Astrocyte of the cerebellum (primary cell): ENCODE measurements around the gene CERS3.

Experiments
- DNase-seq: peaks from one replicate; pipeline ENCODE4 v3.0.0-alpha.2; 2011; ENCODE audit warnings: low read depth
- H3K4me3 ChIP-seq: 2 replicates; pipeline ENCODE4 v1.5.1; 2011; ENCODE audit warnings: mild to moderate bottlenecking, low read depth, low read length, moderate library complexity
- in situ Hi-C: cut with HindIII; loops from 2 replicates; pipeline ENCODE4 v1.10.0; 2017; ENCODE audit warnings: low sequenced_read_pairs
- TF ChIP-seq, protein P1 (sequence below): IDR thresholded peaks from 2 replicates; pipeline ENCODE4 v1.5.1; 2012; ENCODE audit warnings: low read length, low read depth, moderate library complexity, mild to moderate bottlenecking; ENCODE audit errors: missing control alignments

CERS3 gene

GRCh38 chr15:100483370-100483769 lies 45.4 kb downstream of the CERS3 start:
- in situ Hi-C loops, result no loop called here
- TF ChIP-seq, protein P1, sequence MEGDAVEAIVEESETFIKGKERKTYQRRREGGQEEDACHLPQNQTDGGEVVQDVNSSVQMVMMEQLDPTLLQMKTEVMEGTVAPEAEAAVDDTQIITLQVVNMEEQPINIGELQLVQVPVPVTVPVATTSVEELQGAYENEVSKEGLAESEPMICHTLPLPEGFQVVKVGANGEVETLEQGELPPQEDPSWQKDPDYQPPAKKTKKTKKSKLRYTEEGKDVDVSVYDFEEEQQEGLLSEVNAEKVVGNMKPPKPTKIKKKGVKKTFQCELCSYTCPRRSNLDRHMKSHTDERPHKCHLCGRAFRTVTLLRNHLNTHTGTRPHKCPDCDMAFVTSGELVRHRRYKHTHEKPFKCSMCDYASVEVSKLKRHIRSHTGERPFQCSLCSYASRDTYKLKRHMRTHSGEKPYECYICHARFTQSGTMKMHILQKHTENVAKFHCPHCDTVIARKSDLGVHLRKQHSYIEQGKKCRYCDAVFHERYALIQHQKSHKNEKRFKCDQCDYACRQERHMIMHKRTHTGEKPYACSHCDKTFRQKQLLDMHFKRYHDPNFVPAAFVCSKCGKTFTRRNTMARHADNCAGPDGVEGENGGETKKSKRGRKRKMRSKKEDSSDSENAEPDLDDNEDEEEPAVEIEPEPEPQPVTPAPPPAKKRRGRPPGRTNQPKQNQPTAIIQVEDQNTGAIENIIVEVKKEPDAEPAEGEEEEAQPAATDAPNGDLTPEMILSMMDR, result no peak
- no peak for DNase-seq
- H3K4me3 ChIP-seq, result no peak overlapping the region

- in situ Hi-C loops, result no loop called here
- TF ChIP-seq, protein P1, result no peak
- no peak for DNase-seq
- H3K4me3 ChIP-seq, result no peak overlapping the region
Observed at GRCh38 chr15:100476805-100477204, 51.9 kb downstream of the CERS3 start.

DNA sequence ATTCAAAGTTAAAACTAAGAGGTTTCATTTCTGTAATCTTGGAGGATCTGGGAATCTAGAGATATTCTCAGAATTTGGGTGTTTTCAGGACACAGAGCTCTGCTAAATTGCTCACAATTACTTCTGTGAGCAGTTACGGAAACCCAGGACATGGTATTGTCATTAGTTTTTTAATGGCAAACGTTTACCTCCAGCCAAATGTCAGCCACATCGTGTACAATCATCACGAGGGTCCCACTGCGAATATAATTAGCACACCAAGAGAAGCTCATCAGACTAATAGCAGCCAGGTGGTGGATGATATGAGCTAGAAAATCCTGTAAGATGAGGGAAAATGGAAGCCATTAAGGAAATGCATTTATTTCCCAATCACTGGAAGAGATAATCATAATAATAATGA lies 56.0 kb downstream of the CERS3 start:
- in situ Hi-C loops, result no loop called here
- TF ChIP-seq, protein P1, result no peak
- DNase-seq, result no peak

GRCh38 chr15:100471933-100472332 lies 56.8 kb downstream of the CERS3 start:
- TF ChIP-seq, protein P1, result no peak
- no peak for DNase-seq
- in situ Hi-C loops, result no loop called here
- H3K4me3 ChIP-seq, result no peak overlapping the region

More for the DNA sequence above, 56.0 kb downstream of the CERS3 start:
- H3K4me3 ChIP-seq, result no peak overlapping the region

GRCh38 chr15:100468285-100468684 lies 60.5 kb downstream of the CERS3 start:
- DNase-seq, result no peak
- in situ Hi-C loops, result no loop called here
- TF ChIP-seq, protein P1, result no peak
- H3K4me3 ChIP-seq, result no peak overlapping the region

DNA sequence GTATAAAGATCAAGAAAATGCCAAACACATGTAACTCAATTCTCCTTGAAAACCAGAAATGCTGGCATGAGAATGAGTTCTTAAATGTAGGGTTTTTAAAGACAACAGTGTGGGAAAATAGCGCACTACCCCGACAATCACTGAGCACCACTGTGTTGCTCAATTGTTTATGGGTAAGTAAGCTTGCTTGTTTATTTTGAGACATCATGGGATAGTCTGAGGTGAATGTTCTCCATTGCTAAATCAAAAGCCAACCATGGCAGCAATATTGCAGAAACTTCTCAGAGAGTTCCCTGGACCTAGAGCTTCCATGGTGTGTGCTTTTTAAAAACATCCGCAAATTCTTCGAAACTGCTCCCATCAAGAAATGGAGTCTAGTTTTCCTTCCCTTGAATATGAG lies 62.7 kb downstream of the CERS3 start:
- in situ Hi-C loops, result no loop called here
- DNase-seq, result no peak
- TF ChIP-seq, protein P1, result no peak
- H3K4me3 ChIP-seq, result no peak overlapping the region

DNA sequence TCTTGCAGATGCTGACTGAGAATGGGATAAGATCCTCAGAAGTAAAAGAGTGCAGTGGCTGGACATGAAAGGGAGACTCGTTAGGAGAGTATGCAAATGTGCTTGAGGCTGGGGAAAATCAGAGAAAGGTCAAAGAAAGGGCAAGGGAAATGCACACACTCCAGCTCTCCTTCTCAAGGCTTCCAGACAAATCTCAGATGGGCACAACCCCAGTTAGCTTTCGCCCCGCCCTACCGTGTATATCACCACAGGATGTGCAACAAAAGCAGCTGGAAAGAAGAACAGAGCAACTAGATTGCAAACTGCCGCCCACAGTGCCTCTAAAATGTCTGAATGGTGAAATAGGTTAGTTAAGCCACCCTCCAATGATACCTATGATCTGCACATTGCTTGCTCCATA lies 63.9 kb downstream of the CERS3 start:
- H3K4me3 ChIP-seq, result no peak overlapping the region
- TF ChIP-seq, protein P1, result no peak
- DNase-seq, result no peak
- in situ Hi-C loops, result no loop called here
